Ascending aorta (tissue), 2 donors: Measurements from ENCODE around the gene SLC4A8. TPM values are rescaled to one million over a fixed set of nuclear protein-coding genes. Genes with fewer than 3 reads are reported as not detected.

Experiments
- DNase-seq, 2 donors: peaks; one replicate each; pipeline ENCODE4 v3.0.0-alpha.2; 2019; ENCODE audit warnings: low spot score in 2 of 2
- H3K27ac ChIP-seq, 2 donors: fragments of 200-600 bp; sonication (generic); one replicate each; pipeline ENCODE4 v1.5.1; 2016 to 2017; ENCODE audit warnings: mild to moderate bottlenecking in 1 of 2
- H3K27me3 ChIP-seq: fragments of 200-600 bp; sonication (generic); one replicate; pipeline ENCODE4 v1.5.1; 2017
- H3K36me3 ChIP-seq, 2 donors: fragments of 200-600 bp; sonication (generic); one replicate each; pipeline ENCODE4 v1.5.1; 2016
- H3K4me1 ChIP-seq, 2 donors: fragments of 200-600 bp; sonication (generic); one replicate each; pipeline ENCODE4 v1.5.1; 2016 to 2017; ENCODE audit warnings: mild to moderate bottlenecking in 1 of 2
- H3K4me3 ChIP-seq, 2 donors: fragments of 200-600 bp; sonication (generic); one replicate each; pipeline ENCODE4 v1.5.1; 2016 to 2017; ENCODE audit warnings: mild to moderate bottlenecking in 1 of 2
- H3K9me3 ChIP-seq, 2 donors: fragments of 200-600 bp; sonication (generic); one replicate each; pipeline ENCODE4 v1.5.1; 2016
- intact Hi-C: fragments of 100-400 bp; cut with DNase I; formaldehyde crosslinking; loops from one replicate; pipeline ENCODE4 v1.15.1; 2023
- total RNA-seq: library from RNA; depleted of rRNA; stranded (reverse); fragments of >200 nt; gene quantifications from one replicate; pipeline ENCODE4 v1.1.0, GENCODE V29; 2016
- TF ChIP-seq, protein P1 (sequence below), 3 experiments: fragments of 200-600 bp in 2 of 3; fragments of 450-650 bp in 1 of 3; sonication (generic) in 2 of 3; IDR thresholded peaks; one replicate each; pipeline ENCODE4 v1.5.1; 2016 to 2019; ENCODE audit warnings: antibody characterized with exemption in 3 of 3, mild to moderate bottlenecking in 1 of 3, moderate library complexity in 1 of 3

The SLC4A8 gene
- total RNA-seq, 1 donor from 2014 or later: not detected

DNA sequence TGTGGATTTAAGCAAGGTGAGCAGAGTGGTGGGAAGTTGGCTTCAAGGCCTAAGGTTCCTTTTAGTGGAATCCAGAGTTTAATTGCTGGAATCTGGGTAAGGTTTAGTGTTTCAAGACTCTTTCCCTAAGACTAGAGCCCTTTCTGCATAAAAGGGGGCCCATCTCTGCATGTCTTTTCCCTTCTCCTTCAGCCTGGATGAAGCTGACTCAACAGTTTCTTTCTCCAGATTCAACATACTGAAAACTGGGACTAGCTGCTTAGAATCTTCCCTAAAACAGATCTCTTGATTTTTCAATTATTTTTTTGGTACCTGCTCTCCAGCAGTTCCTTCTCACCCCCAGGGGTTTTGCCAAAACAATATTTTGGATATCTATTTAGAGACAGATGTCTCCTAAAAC, 34.0 kb downstream of the SLC4A8 start:
- no peak for DNase-seq
- Histone ChIP-seq H3K36me3 (no peaks in the 10 kb centered on the region), H3K27me3 (no peaks in the 10 kb centered on the region), H3K4me3 (no peak overlapping the region), H3K9me3 (no peaks in the 10 kb centered on the region), H3K27ac (no peak overlapping the region), H3K4me1 (no peaks in the 10 kb centered on the region)
- intact Hi-C loops: no loop called here
- TF ChIP-seq, protein P1, sequence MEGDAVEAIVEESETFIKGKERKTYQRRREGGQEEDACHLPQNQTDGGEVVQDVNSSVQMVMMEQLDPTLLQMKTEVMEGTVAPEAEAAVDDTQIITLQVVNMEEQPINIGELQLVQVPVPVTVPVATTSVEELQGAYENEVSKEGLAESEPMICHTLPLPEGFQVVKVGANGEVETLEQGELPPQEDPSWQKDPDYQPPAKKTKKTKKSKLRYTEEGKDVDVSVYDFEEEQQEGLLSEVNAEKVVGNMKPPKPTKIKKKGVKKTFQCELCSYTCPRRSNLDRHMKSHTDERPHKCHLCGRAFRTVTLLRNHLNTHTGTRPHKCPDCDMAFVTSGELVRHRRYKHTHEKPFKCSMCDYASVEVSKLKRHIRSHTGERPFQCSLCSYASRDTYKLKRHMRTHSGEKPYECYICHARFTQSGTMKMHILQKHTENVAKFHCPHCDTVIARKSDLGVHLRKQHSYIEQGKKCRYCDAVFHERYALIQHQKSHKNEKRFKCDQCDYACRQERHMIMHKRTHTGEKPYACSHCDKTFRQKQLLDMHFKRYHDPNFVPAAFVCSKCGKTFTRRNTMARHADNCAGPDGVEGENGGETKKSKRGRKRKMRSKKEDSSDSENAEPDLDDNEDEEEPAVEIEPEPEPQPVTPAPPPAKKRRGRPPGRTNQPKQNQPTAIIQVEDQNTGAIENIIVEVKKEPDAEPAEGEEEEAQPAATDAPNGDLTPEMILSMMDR (IDR thresholded peaks at IDR 0.05): no peak

DNA sequence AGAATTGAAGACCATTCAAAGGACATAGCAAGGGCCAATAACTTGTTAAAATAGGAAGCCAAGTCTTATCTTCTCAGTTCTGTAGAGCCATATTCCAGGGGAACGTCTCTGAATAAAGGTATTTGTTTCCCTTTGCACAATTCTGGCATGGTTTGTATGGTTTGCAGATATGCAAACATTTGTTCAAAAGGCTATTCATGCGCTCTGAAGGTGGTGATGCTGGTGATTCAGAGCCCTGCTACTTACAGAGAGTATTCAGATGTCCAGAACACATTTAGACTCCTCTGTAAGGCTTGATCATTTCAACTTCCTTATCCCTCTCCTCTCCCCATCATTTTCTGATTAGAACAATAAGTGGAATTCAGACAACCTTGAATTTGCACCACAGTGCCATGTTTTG, 35.9 kb downstream of the SLC4A8 start:
- Histone ChIP-seq H3K4me3 (no peak overlapping the region), H3K27me3 (no peaks in the 10 kb centered on the region), H3K36me3 (no peaks in the 10 kb centered on the region), H3K9me3 (no peaks in the 10 kb centered on the region), H3K4me1 (no peaks in the 10 kb centered on the region), H3K27ac (no peak overlapping the region)
- TF ChIP-seq, protein P1 (IDR thresholded peaks at IDR 0.05): no peak
- no peak for DNase-seq
- intact Hi-C loops: no loop called here

DNA sequence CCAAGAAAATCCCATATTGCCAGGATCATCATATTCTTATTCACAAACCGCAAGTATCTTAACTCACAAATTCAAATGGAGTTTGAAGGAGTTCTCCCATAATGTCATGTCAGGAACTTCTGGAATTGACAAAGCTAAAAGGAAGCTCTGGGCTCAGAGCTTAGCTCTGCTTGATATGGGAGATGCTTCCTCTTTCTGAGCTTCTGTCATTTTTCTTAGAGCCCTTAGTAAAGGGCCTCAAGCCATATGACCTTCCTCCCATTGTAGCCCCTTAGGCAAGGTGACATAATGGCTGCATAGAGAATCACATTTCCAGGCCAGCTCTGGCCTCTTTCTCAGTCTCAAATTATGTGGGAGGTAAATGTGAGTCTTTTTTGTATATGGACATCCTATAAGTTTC, 40.9 kb downstream of the SLC4A8 start:
- intact Hi-C loops: no loop called here
- no peak overlapping the region for H3K4me3 ChIP-seq
- no peaks in the 10 kb centered on the region for H3K27me3 ChIP-seq
- no peak overlapping the region for H3K27ac ChIP-seq
- TF ChIP-seq, protein P1 (IDR thresholded peaks at IDR 0.05): no peak
- no peaks in the 10 kb centered on the region for H3K36me3 ChIP-seq
- DNase-seq: no peak
- H3K9me3 ChIP-seq: no peaks in the 10 kb centered on the region
- no peaks in the 10 kb centered on the region for H3K4me1 ChIP-seq

DNA sequence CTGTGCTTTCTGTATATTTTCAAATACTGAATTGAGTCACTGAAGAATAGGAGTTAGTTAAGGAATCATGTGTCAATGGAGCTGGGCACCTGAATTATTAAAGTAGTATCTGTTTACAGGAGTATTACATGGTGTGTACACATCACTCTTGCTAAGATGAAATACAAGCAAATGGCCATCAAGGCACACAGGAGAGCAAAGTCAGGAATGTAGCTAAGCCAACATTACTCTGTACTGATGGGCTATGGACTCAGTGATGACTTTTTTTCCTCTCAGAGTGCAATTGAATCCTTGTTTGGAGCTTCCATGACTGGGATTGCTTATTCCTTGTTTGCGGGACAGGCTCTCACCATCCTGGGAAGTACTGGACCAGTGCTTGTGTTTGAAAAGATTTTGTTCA, 45.5 kb downstream of the SLC4A8 start:
- no peaks in the 10 kb centered on the region for H3K4me1 ChIP-seq
- H3K4me3 ChIP-seq: no peak overlapping the region
- no peak for DNase-seq
- no peaks in the 10 kb centered on the region for H3K9me3 ChIP-seq
- H3K36me3 ChIP-seq: no peaks in the 10 kb centered on the region
- intact Hi-C loops: no loop called here
- no peaks in the 10 kb centered on the region for H3K27me3 ChIP-seq
- TF ChIP-seq, protein P1 (IDR thresholded peaks at IDR 0.05): no peak
- H3K27ac ChIP-seq: no peak overlapping the region

DNA sequence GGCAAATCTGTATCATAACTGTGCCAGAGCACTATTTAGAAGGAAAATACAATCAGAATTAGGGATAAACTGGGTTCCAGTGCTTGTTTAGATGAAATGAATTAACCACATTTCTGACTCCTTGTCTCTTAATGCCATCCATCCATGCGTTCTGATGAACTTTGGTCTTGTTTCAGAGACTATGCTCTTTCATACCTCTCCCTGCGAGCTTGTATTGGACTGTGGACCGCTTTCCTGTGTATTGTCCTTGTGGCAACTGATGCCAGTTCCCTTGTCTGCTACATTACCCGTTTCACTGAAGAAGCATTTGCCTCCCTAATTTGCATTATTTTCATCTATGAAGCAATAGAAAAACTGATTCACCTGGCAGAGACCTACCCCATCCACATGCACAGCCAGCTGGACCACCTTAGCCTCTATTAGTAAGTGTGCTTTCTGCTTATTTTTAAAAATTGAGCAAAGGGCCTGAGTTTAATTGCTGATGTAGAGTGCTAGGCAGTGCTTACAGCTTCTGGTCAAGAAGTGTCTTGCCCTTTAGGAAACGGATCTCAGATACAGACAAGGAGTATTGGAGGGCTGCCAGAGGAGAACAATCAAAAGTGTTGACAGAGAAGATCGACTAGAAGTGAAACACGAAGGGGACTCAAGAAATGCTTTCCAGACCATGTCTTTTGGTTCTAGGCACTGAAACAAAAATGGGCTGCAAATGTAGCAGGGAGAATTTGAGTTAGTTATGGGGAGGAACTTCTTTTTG, 46.7 kb downstream of the SLC4A8 start:
- H3K27me3 ChIP-seq: no peaks in the 10 kb centered on the region
- H3K4me1 ChIP-seq: no peaks in the 10 kb centered on the region
- TF ChIP-seq, protein P1 (IDR thresholded peaks at IDR 0.05): no peak
- no peaks in the 10 kb centered on the region for H3K9me3 ChIP-seq
- no peak for DNase-seq
- H3K4me3 ChIP-seq: no peak overlapping the region
- intact Hi-C loops: no loop called here
- H3K36me3 ChIP-seq: no peaks in the 10 kb centered on the region
- no peak overlapping the region for H3K27ac ChIP-seq
